Eye (tissue), 1 donor: ENCODE data around the gene RASD2.

Source experiments
- DNase-seq: peaks from one replicate; pipeline ENCODE4 v3.0.0-alpha.2; 2015

RASD2 gene

GRCh38 chr22:35519306-35520000, 21.2 kb upstream of the RASD2 start:
- no peak for DNase-seq

GRCh38 chr22:35521358-35522224, 19.0 kb upstream of the RASD2 start:
- no peak for DNase-seq

GRCh38 chr22:35522225-35523149, 18.1 kb upstream of the RASD2 start:
- no peak for DNase-seq

GRCh38 chr22:35523167-35523947, 17.3 kb upstream of the RASD2 start:
- peak; percentile 22 for DNase-seq

- peak; percentile 63 for DNase-seq
Observed at GRCh38 chr22:35524966-35525686, 15.5 kb upstream of the RASD2 start.

GRCh38 chr22:35525687-35526332, 14.8 kb upstream of the RASD2 start:
- DNase-seq = no peak

GRCh38 chr22:35526333-35526979, 14.2 kb upstream of the RASD2 start:
- no peak for DNase-seq

GRCh38 chr22:35528927-35529326, 11.7 kb upstream of the RASD2 start:
- DNase-seq = no peak

GRCh38 chr22:35530700-35531099, 9.9 kb upstream of the RASD2 start:
- no peak for DNase-seq

GRCh38 chr22:35531202-35531601, 9.4 kb upstream of the RASD2 start:
- DNase-seq = no peak

- DNase-seq = no peak
Observed at GRCh38 chr22:35531676-35532075, 9.0 kb upstream of the RASD2 start.

- DNase-seq = no peak
Observed at GRCh38 chr22:35533365-35534029, 7.1 kb upstream of the RASD2 start.

GRCh38 chr22:35534091-35534490, 6.5 kb upstream of the RASD2 start:
- no peak for DNase-seq

GRCh38 chr22:35537232-35537631, 3.4 kb upstream of the RASD2 start:
- no peak for DNase-seq

- no peak for DNase-seq
Observed at GRCh38 chr22:35538801-35539321, 1.8 kb upstream of the RASD2 start.

GRCh38 chr22:35539487-35539886, 1.1 kb upstream of the RASD2 start:
- no peak for DNase-seq

- peak; percentile 41 for DNase-seq
Observed at GRCh38 chr22:35539910-35540594, 579 bp upstream of the RASD2 start.

GRCh38 chr22:35541254-35541748, 670 bp downstream of the RASD2 start:
- peak; percentile 28 for DNase-seq
